ENCODE data around the gene SPINT1. TPM values are rescaled to one million over a fixed set of nuclear protein-coding genes. Genes with fewer than 3 reads are reported as not detected.

SPINT1 gene
- total and polyA plus RNA-seq, 4 donors, result 1.2 to 2.6 (median 1.9) TPM

- no peak overlapping the region for H3K9ac ChIP-seq (ENCODE audit: low read depth in 1 of 2, low read length in 2 of 2)
- H3K4me1 ChIP-seq (ENCODE audit: control insufficient read depth in 4 of 4, insufficient read depth in 4 of 4, low read length in 3 of 4), result no peaks in the 10 kb centered on the region
- no peaks in the 10 kb centered on the region for H3K9me3 ChIP-seq (ENCODE audit: control insufficient read depth in 4 of 4, low read length in 3 of 4)
- no peak for DNase-seq (ENCODE audit: low spot score)
- WGBS, result 91% methylated on average over 4 of the region's 4 CpGs
- no peak overlapping the region for H3K27ac ChIP-seq (ENCODE audit: low read depth in 1 of 2, low read length in 2 of 2)
- TF ChIP-seq ATF3 (IDR thresholded peaks at IDR 0.05) (no peak), RXRA (IDR thresholded peaks at IDR 0.05) (no peak), NR2F2 (IDR thresholded peaks at IDR 0.05) (no peak), SP1 (IDR thresholded peaks at IDR 0.05) (no peak), CTCF (IDR thresholded peaks at IDR 0.05; ENCODE audit: low read depth, low read length, missing input control) (no peak), MAX (IDR thresholded peaks at IDR 0.05) (no peak), RAD21 (IDR thresholded peaks at IDR 0.05) (no peak), FOXA2 (IDR thresholded peaks at IDR 0.05) (no peak), JUND (IDR thresholded peaks at IDR 0.05) (no peak), FOXA1 (IDR thresholded peaks at IDR 0.05) (no peak), EGR1 (IDR thresholded peaks at IDR 0.05; ENCODE audit: low read depth in 2 of 2) (no peak), TAF1 (conservative IDR thresholded peaks at IDR 0.05) (no peak), ZBTB33 (IDR thresholded peaks at IDR 0.05) (no peak), GABPA (IDR thresholded peaks at IDR 0.05 in 1 of 2, conservative IDR thresholded peaks at IDR 0.05 in 1 of 2) (no peak), HNF4A (conservative IDR thresholded peaks at IDR 0.05) (no peak), YY1 (IDR thresholded peaks at IDR 0.05) (no peak), HNF4G (IDR thresholded peaks at IDR 0.05) (no peak)
- TF ChIP-seq, protein P1, sequence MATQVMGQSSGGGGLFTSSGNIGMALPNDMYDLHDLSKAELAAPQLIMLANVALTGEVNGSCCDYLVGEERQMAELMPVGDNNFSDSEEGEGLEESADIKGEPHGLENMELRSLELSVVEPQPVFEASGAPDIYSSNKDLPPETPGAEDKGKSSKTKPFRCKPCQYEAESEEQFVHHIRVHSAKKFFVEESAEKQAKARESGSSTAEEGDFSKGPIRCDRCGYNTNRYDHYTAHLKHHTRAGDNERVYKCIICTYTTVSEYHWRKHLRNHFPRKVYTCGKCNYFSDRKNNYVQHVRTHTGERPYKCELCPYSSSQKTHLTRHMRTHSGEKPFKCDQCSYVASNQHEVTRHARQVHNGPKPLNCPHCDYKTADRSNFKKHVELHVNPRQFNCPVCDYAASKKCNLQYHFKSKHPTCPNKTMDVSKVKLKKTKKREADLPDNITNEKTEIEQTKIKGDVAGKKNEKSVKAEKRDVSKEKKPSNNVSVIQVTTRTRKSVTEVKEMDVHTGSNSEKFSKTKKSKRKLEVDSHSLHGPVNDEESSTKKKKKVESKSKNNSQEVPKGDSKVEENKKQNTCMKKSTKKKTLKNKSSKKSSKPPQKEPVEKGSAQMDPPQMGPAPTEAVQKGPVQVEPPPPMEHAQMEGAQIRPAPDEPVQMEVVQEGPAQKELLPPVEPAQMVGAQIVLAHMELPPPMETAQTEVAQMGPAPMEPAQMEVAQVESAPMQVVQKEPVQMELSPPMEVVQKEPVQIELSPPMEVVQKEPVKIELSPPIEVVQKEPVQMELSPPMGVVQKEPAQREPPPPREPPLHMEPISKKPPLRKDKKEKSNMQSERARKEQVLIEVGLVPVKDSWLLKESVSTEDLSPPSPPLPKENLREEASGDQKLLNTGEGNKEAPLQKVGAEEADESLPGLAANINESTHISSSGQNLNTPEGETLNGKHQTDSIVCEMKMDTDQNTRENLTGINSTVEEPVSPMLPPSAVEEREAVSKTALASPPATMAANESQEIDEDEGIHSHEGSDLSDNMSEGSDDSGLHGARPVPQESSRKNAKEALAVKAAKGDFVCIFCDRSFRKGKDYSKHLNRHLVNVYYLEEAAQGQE (IDR thresholded peaks at IDR 0.05), result no peak
- no peaks in the 10 kb centered on the region for H3K36me3 ChIP-seq (ENCODE audit: control insufficient read depth in 4 of 4, insufficient read depth in 3 of 4, low read depth in 1 of 4, low read length in 3 of 4)
- no peaks in the 10 kb centered on the region for H3K27me3 ChIP-seq (ENCODE audit: control insufficient read depth in 4 of 4, insufficient read depth in 4 of 4, low read length in 3 of 4)
- H3K4me3 ChIP-seq (ENCODE audit: low read depth in 1 of 3, low read length in 3 of 3), result no peak overlapping the region
Observed at GRCh38 chr15:40826423-40827075, 17.3 kb upstream of the SPINT1 start.

Data from liver (tissue), 9 donors.